SK-N-SH treated with all-trans-retinoic acid at 6 μM for 48 hours (cell line): ENCODE results near the gene FRMPD2.

Experiments
- ATAC-seq: fragments of 200-7000 bp; cut with Tn5 transposase; 3 replicates; pipeline ENCODE4 v1.9.1; 2020; ENCODE audit warnings: mild to moderate bottlenecking, moderate library complexity
- BACH2 ChIP-seq: fragments of 250-450 bp; sonication (Bioruptor Pico); IDR thresholded peaks from 2 replicates; pipeline ENCODE4 v1.9.0; 2021; ENCODE audit warnings: mild to moderate bottlenecking, borderline replicate concordance
- CREB5 ChIP-seq: fragments of 250-450 bp; sonication (Bioruptor Pico); IDR thresholded peaks from 2 replicates; pipeline ENCODE4 v1.5.1; 2020; ENCODE audit warnings: low read depth, mild to moderate bottlenecking, moderate library complexity
- CSDC2 ChIP-seq: fragments of 250-450 bp; sonication (Bioruptor Pico); IDR thresholded peaks from 2 replicates; pipeline ENCODE4 v1.5.0; 2020; ENCODE audit warnings: mild to moderate bottlenecking, moderate library complexity
- GLIS3 ChIP-seq: fragments of 250-450 bp; sonication (Bioruptor Pico); IDR thresholded peaks from 2 replicates; pipeline ENCODE4 v1.5.0; 2020; ENCODE audit warnings: mild to moderate bottlenecking, moderate library complexity
- OSR1 ChIP-seq: fragments of 250-450 bp; sonication (Bioruptor Pico); IDR thresholded peaks from 2 replicates; pipeline ENCODE4 v1.8.0; 2022; ENCODE audit warnings: moderate library complexity, mild to moderate bottlenecking, inconsistent platforms
- POU6F1 ChIP-seq: fragments of 250-450 bp; sonication (Bioruptor Pico); IDR thresholded peaks from 2 replicates; pipeline ENCODE4 v1.8.0; 2021; ENCODE audit warnings: low read depth, mild to moderate bottlenecking, moderate library complexity, borderline replicate concordance
- SNAI2 ChIP-seq: fragments of 250-450 bp; sonication (Bioruptor Pico); IDR thresholded peaks from 2 replicates; pipeline ENCODE4 v1.5.0; 2020; ENCODE audit warnings: mild to moderate bottlenecking, moderate library complexity
- TOX ChIP-seq: fragments of 250-450 bp; sonication (Bioruptor Pico); IDR thresholded peaks from 2 replicates; pipeline ENCODE4 v1.8.0; 2021; ENCODE audit warnings: mild to moderate bottlenecking, moderate library complexity, borderline replicate concordance
- ZC3H10 ChIP-seq: fragments of 250-450 bp; sonication (Bioruptor Pico); IDR thresholded peaks from 2 replicates; pipeline ENCODE4 v1.5.1; 2021; ENCODE audit warnings: mild to moderate bottlenecking, moderate library complexity
- ZFP3 ChIP-seq: fragments of 250-450 bp; sonication (Bioruptor Pico); IDR thresholded peaks from 2 replicates; pipeline ENCODE4 v1.5.0; 2020; ENCODE audit warnings: mild to moderate bottlenecking, moderate library complexity
- ZFP30 ChIP-seq: fragments of 450-650 bp; formaldehyde crosslinking; IDR thresholded peaks from 2 replicates; pipeline ENCODE4 v1.5.0; 2022; ENCODE audit warnings: mild to moderate bottlenecking, moderate library complexity
- ZNF565 ChIP-seq: fragments of 450-650 bp; formaldehyde crosslinking; conservative IDR thresholded peaks from 2 replicates; pipeline ENCODE4 v1.5.0; 2020; ENCODE audit warnings: low read depth, mild to moderate bottlenecking, moderate library complexity
- ZNF70 ChIP-seq: fragments of 450-650 bp; formaldehyde crosslinking; IDR thresholded peaks from 2 replicates; pipeline ENCODE4 v1.5.0; 2020; ENCODE audit warnings: mild to moderate bottlenecking, moderate library complexity
- ZNF8 ChIP-seq: fragments of 450-650 bp; formaldehyde crosslinking; IDR thresholded peaks from 2 replicates; pipeline ENCODE4 v1.5.0; 2020; ENCODE audit warnings: mild to moderate bottlenecking, moderate library complexity
- TF ChIP-seq, protein P1 (sequence below): fragments of 250-450 bp; sonication (Bioruptor Pico); IDR thresholded peaks from 2 replicates; pipeline ENCODE4 v1.5.1; 2021; ENCODE audit warnings: mild to moderate bottlenecking, moderate library complexity
- TF ChIP-seq, protein P2 (sequence below): fragments of 250-450 bp; sonication (Bioruptor Pico); IDR thresholded peaks from 2 replicates; pipeline ENCODE4 v1.5.0; 2020; ENCODE audit warnings: mild to moderate bottlenecking, moderate library complexity
- TF ChIP-seq, protein P3 (sequence below): fragments of 250-450 bp; sonication (Bioruptor Pico); IDR thresholded peaks from 2 replicates; pipeline ENCODE4 v1.8.0; 2020; ENCODE audit warnings: mild to moderate bottlenecking, moderate library complexity, borderline replicate concordance

Gene FRMPD2

GRCh38 chr10:48231178-48231577 lies 43.3 kb downstream of the FRMPD2 start:
- no peak for ATAC-seq
- TF ChIP-seq GLIS3 (CRISPR knock-in tag) (no peak), SNAI2 (no peak), TOX (CRISPR knock-in tag) (no peak), OSR1 (CRISPR knock-in tag) (no peak)

- TF ChIP-seq OSR1 (CRISPR knock-in tag) = no peak
- TF ChIP-seq SNAI2 = no peak
- no peak for TF ChIP-seq TOX (CRISPR knock-in tag)
- TF ChIP-seq CREB5 (CRISPR knock-in tag) = no peak
- TF ChIP-seq GLIS3 (CRISPR knock-in tag) = no peak
- TF ChIP-seq BACH2 = no peak
- TF ChIP-seq, protein P1, sequence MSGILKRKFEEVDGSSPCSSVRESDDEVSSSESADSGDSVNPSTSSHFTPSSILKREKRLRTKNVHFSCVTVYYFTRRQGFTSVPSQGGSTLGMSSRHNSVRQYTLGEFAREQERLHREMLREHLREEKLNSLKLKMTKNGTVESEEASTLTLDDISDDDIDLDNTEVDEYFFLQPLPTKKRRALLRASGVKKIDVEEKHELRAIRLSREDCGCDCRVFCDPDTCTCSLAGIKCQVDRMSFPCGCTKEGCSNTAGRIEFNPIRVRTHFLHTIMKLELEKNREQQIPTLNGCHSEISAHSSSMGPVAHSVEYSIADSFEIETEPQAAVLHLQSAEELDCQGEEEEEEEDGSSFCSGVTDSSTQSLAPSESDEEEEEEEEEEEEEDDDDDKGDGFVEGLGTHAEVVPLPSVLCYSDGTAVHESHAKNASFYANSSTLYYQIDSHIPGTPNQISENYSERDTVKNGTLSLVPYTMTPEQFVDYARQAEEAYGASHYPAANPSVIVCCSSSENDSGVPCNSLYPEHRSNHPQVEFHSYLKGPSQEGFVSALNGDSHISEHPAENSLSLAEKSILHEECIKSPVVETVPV (CRISPR knock-in tag) = no peak
- no peak for TF ChIP-seq ZC3H10
- TF ChIP-seq ZNF8 (CRISPR knock-in tag) = no peak
- no peak for TF ChIP-seq ZNF70 (CRISPR knock-in tag)
- TF ChIP-seq ZFP30 (CRISPR knock-in tag) = no peak
- TF ChIP-seq, protein P2, sequence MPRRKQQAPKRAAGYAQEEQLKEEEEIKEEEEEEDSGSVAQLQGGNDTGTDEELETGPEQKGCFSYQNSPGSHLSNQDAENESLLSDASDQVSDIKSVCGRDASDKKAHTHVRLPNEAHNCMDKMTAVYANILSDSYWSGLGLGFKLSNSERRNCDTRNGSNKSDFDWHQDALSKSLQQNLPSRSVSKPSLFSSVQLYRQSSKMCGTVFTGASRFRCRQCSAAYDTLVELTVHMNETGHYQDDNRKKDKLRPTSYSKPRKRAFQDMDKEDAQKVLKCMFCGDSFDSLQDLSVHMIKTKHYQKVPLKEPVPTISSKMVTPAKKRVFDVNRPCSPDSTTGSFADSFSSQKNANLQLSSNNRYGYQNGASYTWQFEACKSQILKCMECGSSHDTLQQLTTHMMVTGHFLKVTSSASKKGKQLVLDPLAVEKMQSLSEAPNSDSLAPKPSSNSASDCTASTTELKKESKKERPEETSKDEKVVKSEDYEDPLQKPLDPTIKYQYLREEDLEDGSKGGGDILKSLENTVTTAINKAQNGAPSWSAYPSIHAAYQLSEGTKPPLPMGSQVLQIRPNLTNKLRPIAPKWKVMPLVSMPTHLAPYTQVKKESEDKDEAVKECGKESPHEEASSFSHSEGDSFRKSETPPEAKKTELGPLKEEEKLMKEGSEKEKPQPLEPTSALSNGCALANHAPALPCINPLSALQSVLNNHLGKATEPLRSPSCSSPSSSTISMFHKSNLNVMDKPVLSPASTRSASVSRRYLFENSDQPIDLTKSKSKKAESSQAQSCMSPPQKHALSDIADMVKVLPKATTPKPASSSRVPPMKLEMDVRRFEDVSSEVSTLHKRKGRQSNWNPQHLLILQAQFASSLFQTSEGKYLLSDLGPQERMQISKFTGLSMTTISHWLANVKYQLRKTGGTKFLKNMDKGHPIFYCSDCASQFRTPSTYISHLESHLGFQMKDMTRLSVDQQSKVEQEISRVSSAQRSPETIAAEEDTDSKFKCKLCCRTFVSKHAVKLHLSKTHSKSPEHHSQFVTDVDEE (CRISPR knock-in tag) = no peak
- no peak for TF ChIP-seq ZNF565 (CRISPR knock-in tag)
- TF ChIP-seq ZFP3 (CRISPR knock-in tag) = no peak
- TF ChIP-seq, protein P3, sequence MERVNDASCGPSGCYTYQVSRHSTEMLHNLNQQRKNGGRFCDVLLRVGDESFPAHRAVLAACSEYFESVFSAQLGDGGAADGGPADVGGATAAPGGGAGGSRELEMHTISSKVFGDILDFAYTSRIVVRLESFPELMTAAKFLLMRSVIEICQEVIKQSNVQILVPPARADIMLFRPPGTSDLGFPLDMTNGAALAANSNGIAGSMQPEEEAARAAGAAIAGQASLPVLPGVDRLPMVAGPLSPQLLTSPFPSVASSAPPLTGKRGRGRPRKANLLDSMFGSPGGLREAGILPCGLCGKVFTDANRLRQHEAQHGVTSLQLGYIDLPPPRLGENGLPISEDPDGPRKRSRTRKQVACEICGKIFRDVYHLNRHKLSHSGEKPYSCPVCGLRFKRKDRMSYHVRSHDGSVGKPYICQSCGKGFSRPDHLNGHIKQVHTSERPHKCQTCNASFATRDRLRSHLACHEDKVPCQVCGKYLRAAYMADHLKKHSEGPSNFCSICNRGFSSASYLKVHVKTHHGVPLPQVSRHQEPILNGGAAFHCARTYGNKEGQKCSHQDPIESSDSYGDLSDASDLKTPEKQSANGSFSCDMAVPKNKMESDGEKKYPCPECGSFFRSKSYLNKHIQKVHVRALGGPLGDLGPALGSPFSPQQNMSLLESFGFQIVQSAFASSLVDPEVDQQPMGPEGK (CRISPR knock-in tag) = no peak
- no peak for TF ChIP-seq CSDC2
- ATAC-seq = no peak
These were observed 47.3 kb downstream of the FRMPD2 start for GRCh38 chr10:48227213-48227612.

GRCh38 chr10:48224979-48225560 lies 49.4 kb downstream of the FRMPD2 start:
- no peak for ATAC-seq
- TF ChIP-seq SNAI2 (no peak), ZC3H10 (no peak), ZFP30 (CRISPR knock-in tag) (no peak), BACH2 (no peak), POU6F1 (CRISPR knock-in tag) (no peak), CSDC2 (no peak), ZNF70 (CRISPR knock-in tag) (no peak), TOX (CRISPR knock-in tag) (no peak), ZNF565 (CRISPR knock-in tag) (no peak)
- TF ChIP-seq, protein P2 (CRISPR knock-in tag) = no peak
